SJCRH30 (cell line): ENCODE results near the gene RAB1B. TPM values are rescaled to one million over a fixed set of nuclear protein-coding genes. Genes with fewer than 3 reads are reported as not detected.
A peak's percentile ranks its signal among the peaks of the same experiment; 100 is the strongest.
"Not testable (repeated sequence)": the region's sequence is repeated elsewhere in the genome, so short reads cannot be mapped to it uniquely, and the experiment has no call there.

ENCODE experiments used
- DNase-seq, 2 experiments: peaks; one replicate each; pipeline ENCODE4 v3.0.0-alpha.2; 2015 to 2020
- H3K27ac ChIP-seq: fragments of 250-450 bp; sonication (Bioruptor Pico); 2 replicates; pipeline ENCODE4 v1.5.1; 2020; ENCODE audit warnings: mild to moderate bottlenecking, moderate library complexity
- H3K27me3 ChIP-seq: fragments of 250-450 bp; sonication (Bioruptor Pico); 2 replicates; pipeline ENCODE4 v1.5.1; 2020; ENCODE audit warnings: mild to moderate bottlenecking, moderate library complexity
- H3K36me3 ChIP-seq: fragments of 250-450 bp; sonication (Bioruptor Pico); 2 replicates; pipeline ENCODE4 v1.5.1; 2020; ENCODE audit warnings: mild to moderate bottlenecking, moderate library complexity
- H3K4me1 ChIP-seq: fragments of 250-450 bp; sonication (Bioruptor Pico); 2 replicates; pipeline ENCODE4 v1.5.1; 2020; ENCODE audit warnings: mild to moderate bottlenecking, moderate library complexity
- H3K4me3 ChIP-seq: fragments of 250-450 bp; sonication (Bioruptor Pico); 2 replicates; pipeline ENCODE4 v1.5.1; 2020; ENCODE audit warnings: mild to moderate bottlenecking, moderate library complexity
- H3K9me3 ChIP-seq: fragments of 250-450 bp; sonication (Bioruptor Pico); replicated peaks from 2 replicates; pipeline ENCODE4 v1.5.1; 2020; ENCODE audit warnings: mild to moderate bottlenecking, moderate library complexity
- total RNA-seq: library from RNA; depleted of rRNA; stranded (reverse); fragments of >200 nt; shearing (Covaris generic); gene quantifications from 2 replicates; pipeline ENCODE4 v1.2.3, GENCODE V29; 2014

Gene RAB1B
- total RNA-seq, 1 experiment from 2014 or later = 83.2 TPM

DNA sequence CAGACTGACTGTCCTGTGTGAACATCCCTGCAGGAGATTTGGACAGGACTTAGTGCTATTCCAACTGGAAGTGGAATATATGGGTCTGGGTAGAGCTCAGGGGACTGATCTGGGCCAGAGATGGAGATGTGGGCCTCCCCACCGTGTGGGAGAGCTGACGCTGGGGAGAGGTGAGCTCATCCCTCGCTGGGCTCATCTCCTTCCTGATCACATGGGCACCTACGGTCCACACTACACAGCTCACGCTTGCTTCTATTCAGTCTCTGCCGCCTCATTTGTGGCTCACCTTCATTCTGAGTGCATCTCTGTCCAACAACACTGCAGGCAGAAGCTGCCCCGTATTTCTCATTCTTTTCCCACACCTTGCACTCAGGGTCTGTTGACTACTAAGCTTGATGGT lies 16.6 kb upstream of the RAB1B start:
- Histone ChIP-seq H3K9me3 (no peaks in the 10 kb centered on the region), H3K27me3 (no peaks in the 10 kb centered on the region), H3K4me3 (no peak overlapping the region), H3K4me1 (no peaks in the 10 kb centered on the region), H3K27ac (no peak overlapping the region), H3K36me3 (no peaks in the 10 kb centered on the region; the same call in 1 of the 2 replicates)
- no peak for DNase-seq

GRCh38 chr11:66253081-66253480 lies 15.4 kb upstream of the RAB1B start:
- not testable (repeated sequence) for DNase-seq, H3K27ac ChIP-seq, H3K4me1 ChIP-seq, H3K36me3 ChIP-seq, H3K4me3 ChIP-seq, H3K9me3 ChIP-seq, H3K27me3 ChIP-seq

DNA sequence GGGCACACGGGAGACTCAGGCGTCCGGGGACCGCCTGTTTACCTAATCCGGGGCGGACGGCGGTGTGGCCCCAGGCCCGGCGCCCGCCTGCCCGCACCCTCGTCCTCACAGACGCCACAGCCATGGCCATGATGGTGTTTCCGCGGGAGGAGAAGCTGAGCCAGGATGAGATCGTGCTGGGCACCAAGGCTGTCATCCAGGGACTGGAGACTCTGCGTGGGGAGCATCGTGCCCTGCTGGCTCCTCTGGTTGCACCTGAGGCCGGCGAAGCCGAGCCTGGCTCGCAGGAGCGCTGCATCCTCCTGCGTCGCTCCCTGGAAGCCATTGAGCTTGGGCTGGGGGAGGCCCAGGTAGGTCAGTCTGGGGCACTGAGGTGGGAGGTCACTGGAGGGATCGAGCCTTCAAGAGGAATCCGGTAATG lies 10.0 kb upstream of the RAB1B start:
- no peaks in the 10 kb centered on the region for H3K9me3 ChIP-seq
- H3K4me3 ChIP-seq = peak overlapping the region; percentile 89
- peaks cover 3% of the 10 kb centered on the region; the same call in 1 of the 2 replicates for H3K4me1 ChIP-seq
- H3K36me3 ChIP-seq = no peaks in the 10 kb centered on the region; the same call in 1 of the 2 replicates
- H3K27ac ChIP-seq = no peak overlapping the region
- DNase-seq = no peak
- no peaks in the 10 kb centered on the region for H3K27me3 ChIP-seq

GRCh38 chr11:66259225-66259624 lies 9.2 kb upstream of the RAB1B start:
- no peak overlapping the region for H3K4me3 ChIP-seq
- H3K9me3 ChIP-seq = no peaks in the 10 kb centered on the region
- no peak overlapping the region for H3K27ac ChIP-seq
- DNase-seq = no peak
- no peaks in the 10 kb centered on the region; the same call in 1 of the 2 replicates for H3K36me3 ChIP-seq
- no peaks in the 10 kb centered on the region for H3K27me3 ChIP-seq
- peaks cover 3% of the 10 kb centered on the region; the same call in 1 of the 2 replicates for H3K4me1 ChIP-seq

DNA sequence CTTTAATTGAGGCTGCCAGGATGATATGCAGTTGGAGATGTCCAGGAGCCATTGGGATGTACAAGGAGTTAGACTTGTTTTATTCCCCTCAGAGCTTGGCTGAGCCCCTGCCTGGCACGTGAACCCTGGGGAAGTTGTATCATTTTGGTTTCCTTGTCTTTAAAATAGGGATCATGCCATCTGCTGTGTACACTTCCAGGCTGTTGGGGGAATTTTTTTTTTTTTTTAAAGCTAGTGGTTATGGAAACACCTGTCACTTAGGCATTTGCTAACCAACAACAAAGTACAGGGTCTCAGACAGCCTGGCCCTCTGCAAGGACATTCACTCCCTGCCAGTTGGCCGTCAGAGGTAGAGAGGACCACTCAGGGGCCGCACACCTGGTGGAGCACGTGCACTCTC lies 8.5 kb upstream of the RAB1B start:
- Histone ChIP-seq H3K27me3 (no peaks in the 10 kb centered on the region), H3K9me3 (no peaks in the 10 kb centered on the region), H3K36me3 (no peaks in the 10 kb centered on the region; the same call in 1 of the 2 replicates), H3K27ac (no peak overlapping the region), H3K4me1 (peaks cover 3% of the 10 kb centered on the region; the same call in 1 of the 2 replicates), H3K4me3 (no peak overlapping the region)
- DNase-seq = no peak

DNA sequence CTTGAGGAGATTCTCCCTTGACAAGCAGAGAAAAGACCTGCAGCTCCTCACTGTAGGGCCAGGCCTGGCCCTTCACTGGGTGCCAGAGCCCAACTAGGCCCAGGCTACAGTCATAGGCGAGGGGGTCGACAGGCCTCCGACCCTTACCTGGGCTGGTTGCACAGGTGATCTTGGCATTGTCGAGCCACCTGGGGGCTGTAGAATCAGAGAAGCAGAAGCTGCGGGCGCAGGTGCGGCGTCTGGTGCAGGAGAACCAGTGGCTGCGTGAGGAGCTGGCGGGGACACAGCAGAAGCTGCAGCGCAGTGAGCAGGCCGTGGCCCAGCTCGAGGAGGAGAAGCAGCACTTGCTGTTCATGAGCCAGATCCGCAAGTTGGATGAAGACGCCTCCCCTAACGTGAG lies 6.9 kb upstream of the RAB1B start:
- Histone ChIP-seq H3K27ac (no peak overlapping the region), H3K36me3 (no peaks in the 10 kb centered on the region; the same call in 1 of the 2 replicates), H3K4me3 (no peak overlapping the region), H3K4me1 (peaks cover 3% of the 10 kb centered on the region; the same call in 1 of the 2 replicates), H3K27me3 (no peaks in the 10 kb centered on the region), H3K9me3 (no peaks in the 10 kb centered on the region)
- no peak for DNase-seq

- Histone ChIP-seq H3K27me3 (no peaks in the 10 kb centered on the region), H3K27ac (no peak overlapping the region), H3K4me1 (peaks cover 3% of the 10 kb centered on the region; the same call in 1 of the 2 replicates), H3K36me3 (no peaks in the 10 kb centered on the region; the same call in 1 of the 2 replicates), H3K9me3 (no peaks in the 10 kb centered on the region), H3K4me3 (no peak overlapping the region)
- no peak for DNase-seq
Observed at GRCh38 chr11:66262191-66262590, 6.2 kb upstream of the RAB1B start.

GRCh38 chr11:66262696-66263095 lies 5.7 kb upstream of the RAB1B start:
- H3K36me3 ChIP-seq = no peaks in the 10 kb centered on the region; the same call in 1 of the 2 replicates
- peaks cover 3% of the 10 kb centered on the region; the same call in 1 of the 2 replicates for H3K4me1 ChIP-seq
- no peaks in the 10 kb centered on the region for H3K27me3 ChIP-seq
- H3K9me3 ChIP-seq = no peaks in the 10 kb centered on the region
- H3K4me3 ChIP-seq = no peak overlapping the region
- no peak for DNase-seq
- no peak overlapping the region for H3K27ac ChIP-seq

GRCh38 chr11:66263231-66263630 lies 5.2 kb upstream of the RAB1B start:
- no peaks in the 10 kb centered on the region for H3K9me3 ChIP-seq
- no peak overlapping the region for H3K27ac ChIP-seq
- H3K27me3 ChIP-seq = no peaks in the 10 kb centered on the region
- no peaks in the 10 kb centered on the region; the same call in 1 of the 2 replicates for H3K36me3 ChIP-seq
- no peak for DNase-seq
- no peak overlapping the region for H3K4me3 ChIP-seq
- peaks cover 3% of the 10 kb centered on the region; the same call in 1 of the 2 replicates for H3K4me1 ChIP-seq

- no peak for DNase-seq
- Histone ChIP-seq H3K36me3 (no peaks in the 10 kb centered on the region; the same call in 1 of the 2 replicates), H3K4me3 (no peak overlapping the region), H3K4me1 (peaks cover 3% of the 10 kb centered on the region; the same call in 1 of the 2 replicates), H3K27me3 (no peaks in the 10 kb centered on the region), H3K9me3 (no peaks in the 10 kb centered on the region), H3K27ac (no peak overlapping the region)
Observed at GRCh38 chr11:66263785-66264184, 4.7 kb upstream of the RAB1B start.

DNA sequence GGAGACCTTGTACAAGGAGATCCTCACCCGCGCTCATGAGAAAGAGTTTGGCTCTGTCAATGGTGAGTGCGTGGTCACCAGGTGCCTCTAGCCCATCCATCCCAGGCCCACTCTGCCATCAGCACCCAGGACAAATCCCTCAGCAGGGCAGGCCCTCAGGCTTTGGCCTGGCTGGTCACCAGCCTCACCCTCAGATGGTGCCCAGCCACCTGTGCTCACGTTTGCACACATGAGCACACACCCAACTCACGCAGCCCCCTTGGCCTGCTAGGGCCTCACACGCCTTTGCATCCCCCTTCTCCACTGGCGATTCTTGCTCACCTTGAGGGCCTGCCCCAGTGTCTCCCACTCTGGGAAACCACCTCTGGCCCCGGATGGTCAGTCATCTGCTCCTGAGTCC lies 4.1 kb upstream of the RAB1B start:
- no peaks in the 10 kb centered on the region for H3K27me3 ChIP-seq
- no peaks in the 10 kb centered on the region; the same call in 1 of the 2 replicates for H3K36me3 ChIP-seq
- no peak overlapping the region for H3K27ac ChIP-seq
- no peak for DNase-seq
- H3K4me3 ChIP-seq = no peak overlapping the region
- peaks cover 3% of the 10 kb centered on the region for H3K4me1 ChIP-seq
- no peaks in the 10 kb centered on the region for H3K9me3 ChIP-seq

DNA sequence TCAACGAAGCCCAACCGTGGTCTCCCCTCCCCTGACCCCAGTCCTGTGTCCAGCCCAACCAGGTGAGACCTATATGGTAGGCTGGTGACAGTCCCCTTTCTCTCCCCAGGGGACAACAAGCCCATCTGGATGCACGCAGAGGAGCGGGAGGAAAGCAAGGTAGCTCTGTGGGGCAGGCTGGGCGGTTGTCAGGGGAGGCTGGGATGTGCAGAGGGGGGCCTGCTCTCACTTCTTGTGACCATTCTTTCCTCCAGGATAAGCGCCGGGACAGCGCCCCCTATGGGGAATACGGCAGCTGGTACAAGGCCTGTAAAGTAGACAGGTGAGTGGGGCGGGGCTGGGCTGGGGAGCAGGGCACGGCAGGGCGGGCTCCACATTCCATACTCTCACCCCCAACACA lies 3.5 kb upstream of the RAB1B start:
- H3K27me3 ChIP-seq = no peaks in the 10 kb centered on the region
- no peak overlapping the region for H3K27ac ChIP-seq
- no peak overlapping the region for H3K4me3 ChIP-seq
- H3K36me3 ChIP-seq = no peaks in the 10 kb centered on the region; the same call in 1 of the 2 replicates
- no peaks in the 10 kb centered on the region; the same call in none of the 2 replicates for H3K4me1 ChIP-seq
- DNase-seq = no peak
- H3K9me3 ChIP-seq = no peaks in the 10 kb centered on the region

DNA sequence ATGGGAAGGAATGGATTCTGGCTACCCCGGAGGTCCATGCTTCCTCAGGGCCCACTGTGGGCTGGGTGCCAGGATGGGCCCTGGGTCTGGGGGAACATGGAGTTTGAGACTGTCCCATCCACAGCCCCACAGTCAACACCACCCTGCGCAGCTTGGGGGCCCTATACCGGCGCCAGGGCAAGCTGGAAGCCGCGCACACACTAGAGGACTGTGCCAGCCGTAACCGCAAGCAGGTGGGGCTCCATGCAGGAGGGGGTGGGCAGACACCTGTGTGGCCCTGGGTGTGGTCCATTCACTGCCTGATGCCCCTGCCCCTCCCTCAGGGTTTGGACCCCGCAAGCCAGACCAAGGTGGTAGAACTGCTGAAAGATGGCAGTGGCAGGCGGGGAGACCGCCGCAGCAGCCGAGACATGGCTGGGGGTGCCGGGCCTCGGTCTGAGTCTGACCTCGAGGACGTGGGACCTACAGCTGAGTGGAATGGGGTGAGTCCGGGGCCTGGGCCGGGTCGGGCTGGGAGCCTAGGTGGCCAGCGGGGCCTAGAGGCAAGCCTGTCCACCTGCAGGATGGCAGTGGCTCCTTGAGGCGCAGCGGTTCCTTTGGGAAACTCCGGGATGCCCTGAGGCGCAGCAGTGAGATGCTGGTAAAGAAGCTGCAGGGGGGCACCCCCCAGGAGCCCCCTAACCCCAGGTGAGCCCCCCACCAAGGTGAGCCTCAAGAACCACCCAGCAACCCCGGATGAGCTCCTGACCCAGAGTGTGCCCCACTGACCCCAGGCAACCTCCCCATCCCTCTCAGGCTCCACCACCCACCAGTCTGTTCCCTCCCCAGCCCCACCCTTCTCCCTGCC lies 2.7 kb upstream of the RAB1B start:
- Histone ChIP-seq H3K4me3 (no peak overlapping the region), H3K27me3 (no peaks in the 10 kb centered on the region), H3K4me1 (no peaks in the 10 kb centered on the region; the same call in 1 of the 2 replicates), H3K27ac (no peak overlapping the region), H3K36me3 (no peaks in the 10 kb centered on the region; the same call in 1 of the 2 replicates), H3K9me3 (no peaks in the 10 kb centered on the region)
- no peak for DNase-seq

DNA sequence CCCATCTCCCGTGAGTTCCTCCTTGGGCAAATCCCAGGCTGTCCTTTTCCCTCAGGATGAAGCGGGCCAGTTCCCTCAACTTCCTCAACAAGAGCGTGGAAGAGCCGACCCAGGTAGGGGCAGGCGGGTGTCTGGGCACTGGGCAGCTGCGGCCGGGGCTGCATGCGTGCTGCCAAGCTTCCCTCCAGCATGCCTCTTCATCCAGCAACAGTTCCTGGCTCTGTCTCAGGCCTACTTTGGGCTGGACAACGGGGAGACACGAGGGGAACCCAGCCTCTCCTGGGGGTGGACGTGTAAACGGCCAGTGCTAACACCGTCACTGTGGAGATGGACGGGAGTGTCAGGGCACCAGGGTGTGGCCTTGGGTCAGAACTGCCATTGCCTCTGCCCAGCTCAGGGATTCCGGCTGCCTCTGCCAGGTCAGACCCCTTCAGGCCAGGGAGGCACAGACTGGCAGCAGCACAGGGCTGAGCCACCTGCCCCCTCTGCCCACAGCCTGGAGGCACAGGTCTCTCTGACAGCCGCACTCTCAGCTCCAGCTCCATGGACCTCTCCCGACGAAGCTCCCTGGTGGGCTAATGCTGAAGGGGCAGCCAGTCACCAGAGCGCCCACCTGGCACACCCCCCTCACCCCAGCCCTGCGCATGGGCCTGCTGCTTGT lies 1.9 kb upstream of the RAB1B start:
- H3K9me3 ChIP-seq = no peaks in the 10 kb centered on the region
- H3K4me3 ChIP-seq = peak overlapping the region; percentile 73
- no peaks in the 10 kb centered on the region for H3K36me3 ChIP-seq
- no peak overlapping the region for H3K27ac ChIP-seq
- no peaks in the 10 kb centered on the region for H3K27me3 ChIP-seq
- DNase-seq = no peak
- no peaks in the 10 kb centered on the region; the same call in 1 of the 2 replicates for H3K4me1 ChIP-seq

DNA sequence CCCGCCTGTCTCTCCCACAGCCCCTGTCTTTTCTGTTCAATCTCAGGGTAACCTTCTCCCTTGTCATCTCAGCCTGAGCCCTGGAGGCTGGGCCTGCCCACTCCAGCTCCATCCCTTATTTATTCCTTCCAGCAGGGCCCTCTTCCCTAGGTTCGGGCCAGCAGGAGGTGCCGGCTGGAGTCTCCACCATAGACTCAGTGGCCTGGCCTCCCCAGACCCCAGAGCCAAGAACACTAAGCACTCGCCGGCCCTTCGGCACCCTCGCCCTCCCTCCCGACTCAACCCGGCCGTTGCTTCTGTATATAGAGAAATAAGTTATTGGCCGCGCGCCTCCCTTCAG lies 1.4 kb upstream of the RAB1B start:
- H3K4me3 ChIP-seq = peak overlapping the region; percentile 73
- no peaks in the 10 kb centered on the region for H3K9me3 ChIP-seq
- H3K36me3 ChIP-seq = no peaks in the 10 kb centered on the region
- no peaks in the 10 kb centered on the region for H3K27me3 ChIP-seq
- peak overlapping the region; percentile 23; the same call in 1 of the 2 replicates for H3K27ac ChIP-seq
- DNase-seq = no peak
- H3K4me1 ChIP-seq = no peaks in the 10 kb centered on the region; the same call in 1 of the 2 replicates
